ENCODE data around the gene ANK2.

The ANK2 gene

DNA sequence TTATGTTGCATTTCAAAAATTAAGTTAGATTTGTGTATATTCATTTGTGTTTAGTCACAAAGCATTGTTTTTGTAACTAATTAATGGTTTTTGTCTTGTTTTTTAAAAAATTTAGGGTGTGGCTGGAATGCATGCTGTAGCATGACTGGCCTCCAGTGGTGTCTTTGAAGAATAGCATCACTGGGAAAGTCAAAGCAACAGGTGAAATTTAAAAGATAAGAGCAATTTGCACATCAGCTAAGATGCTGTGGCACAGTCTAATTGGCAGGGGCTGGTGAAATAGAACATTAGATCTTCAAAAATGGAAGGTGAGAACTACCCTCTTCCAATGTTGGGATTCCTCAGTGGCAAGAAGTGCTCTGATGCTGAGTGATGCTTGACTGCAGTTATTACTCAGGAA lies 45.3 kb downstream of the ANK2 start:
- DNase-seq (ENCODE audit: low spot score): peak; percentile 39

DNA sequence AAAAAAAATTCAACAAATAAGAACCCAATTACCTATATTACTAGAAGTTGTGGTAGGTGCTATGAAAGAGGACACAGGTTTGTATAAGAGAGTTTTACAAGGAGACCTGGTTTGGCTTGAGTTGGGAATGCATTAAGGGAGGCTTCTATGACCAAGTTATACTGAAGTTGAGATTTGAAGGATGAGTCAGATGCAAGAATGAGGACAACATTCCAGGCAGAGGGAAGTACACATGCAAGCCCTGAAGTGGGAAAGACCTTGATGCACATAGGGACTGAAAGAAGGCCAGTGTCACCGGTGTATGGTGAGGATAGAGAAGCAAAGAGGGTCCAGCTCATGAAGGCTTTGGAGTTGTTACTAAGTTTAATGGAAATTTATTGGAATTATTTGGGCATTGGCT lies 52.2 kb downstream of the ANK2 start:
- DNase-seq (ENCODE audit: low spot score): peak; percentile 49

- no peak for DNase-seq (ENCODE audit: low spot score)
These were observed 54.1 kb downstream of the ANK2 start for GRCh38 chr4:113103556-113103955.

- peak; percentile 50 for DNase-seq (ENCODE audit: low spot score)
These were observed 56.7 kb downstream of the ANK2 start for GRCh38 chr4:113106108-113106507.

- DNase-seq (ENCODE audit: low spot score): no peak
These were observed 59.8 kb downstream of the ANK2 start for GRCh38 chr4:113109106-113109718.

DNA sequence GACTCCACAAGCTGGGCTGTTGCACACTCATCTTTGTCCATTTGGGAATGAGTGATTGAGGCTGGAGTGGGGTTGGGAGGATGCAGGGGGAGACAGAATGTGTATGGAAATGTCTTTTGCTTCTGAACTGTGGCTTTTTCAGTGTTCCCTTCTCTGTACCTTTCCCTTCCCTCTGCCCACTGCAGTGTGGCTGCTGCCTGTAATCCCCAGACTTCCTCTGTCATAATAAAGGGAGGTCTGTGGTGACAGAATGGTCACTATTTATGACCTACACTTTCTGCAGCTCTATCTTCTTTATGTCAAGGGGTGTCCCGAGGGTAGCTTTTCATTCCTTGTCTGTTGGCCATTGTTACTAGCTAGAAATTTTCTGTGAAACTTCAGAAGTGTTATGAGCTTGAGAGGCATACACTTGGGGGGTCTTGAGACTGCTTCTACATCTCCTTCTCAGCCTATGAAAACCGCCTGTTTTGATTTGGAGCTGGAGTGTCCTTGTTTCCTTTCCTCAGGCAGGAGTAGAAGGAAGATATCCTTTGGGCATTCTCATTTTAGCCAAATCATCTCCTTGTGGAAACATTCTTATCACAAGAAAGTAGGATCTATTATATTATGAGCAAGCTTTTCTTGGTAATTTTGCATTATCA lies 63.0 kb downstream of the ANK2 start:
- DNase-seq (ENCODE audit: low spot score): no peak

DNA sequence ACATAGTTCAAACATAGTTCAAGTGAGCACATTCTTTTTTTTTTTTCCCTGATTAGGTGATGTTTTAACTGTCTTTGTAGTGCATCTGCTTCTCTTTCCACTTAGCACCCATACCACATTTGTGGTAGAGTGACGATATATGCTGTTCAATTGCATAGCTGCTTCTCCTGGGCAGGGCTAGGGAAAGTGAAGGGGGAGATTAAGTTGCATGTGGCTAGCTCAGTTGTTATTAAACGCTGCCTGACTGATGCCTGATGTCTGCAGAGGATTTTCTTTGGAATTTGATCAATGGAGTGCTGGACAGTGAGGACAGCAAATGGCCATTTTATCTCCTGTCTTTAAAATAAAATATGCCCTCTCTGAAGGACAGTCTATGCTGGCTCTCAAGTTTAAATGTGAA lies 63.7 kb downstream of the ANK2 start:
- no peak for DNase-seq (ENCODE audit: low spot score)

DNA sequence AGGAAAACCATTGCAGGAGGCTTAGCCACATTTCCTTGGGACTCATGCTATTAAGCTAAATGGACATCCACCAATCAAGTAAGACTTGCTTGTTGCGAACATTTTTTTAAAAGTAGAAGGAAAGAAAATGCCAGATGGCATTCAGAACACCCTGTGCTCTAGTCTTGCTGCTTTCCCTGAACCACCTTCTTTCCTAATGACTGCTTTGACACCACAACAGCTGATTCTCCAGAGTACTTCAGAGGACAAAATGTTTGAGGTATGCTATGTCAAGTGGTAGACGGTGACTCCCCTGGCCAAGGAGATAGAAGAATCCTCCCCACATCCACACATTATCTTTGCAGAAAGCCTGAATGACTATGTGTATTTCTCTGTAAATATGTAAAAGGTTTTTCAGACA lies 65.4 kb downstream of the ANK2 start:
- no peak for DNase-seq (ENCODE audit: low spot score)

GRCh38 chr4:113116414-113117357 lies 67.2 kb downstream of the ANK2 start:
- peak; percentile 17 for DNase-seq (ENCODE audit: low spot score)

- no peak for DNase-seq (ENCODE audit: low spot score)
These were observed 67.9 kb downstream of the ANK2 start for GRCh38 chr4:113117358-113117702.

GRCh38 chr4:113122066-113122465 lies 72.6 kb downstream of the ANK2 start:
- DNase-seq (ENCODE audit: low spot score): no peak

DNA sequence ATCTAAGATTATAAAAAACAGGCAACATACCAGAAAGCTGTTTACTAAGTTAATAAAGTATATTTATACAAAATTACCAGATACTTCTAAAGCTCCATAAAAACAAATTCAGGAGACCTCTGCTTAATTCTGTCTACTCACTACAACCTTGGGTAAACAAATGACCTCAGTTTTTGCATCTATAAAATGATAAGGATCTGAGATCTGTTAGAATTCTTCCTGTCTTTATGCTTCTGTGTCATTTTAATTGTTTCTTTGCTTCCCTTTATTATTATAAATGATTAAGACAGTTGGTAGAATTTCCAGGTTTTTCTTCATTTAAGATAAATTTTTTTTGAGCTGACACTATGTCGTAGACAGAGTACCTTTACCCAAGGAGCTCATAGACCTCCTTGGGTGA lies 76.0 kb downstream of the ANK2 start:
- no peak for DNase-seq (ENCODE audit: low spot score)

DNA sequence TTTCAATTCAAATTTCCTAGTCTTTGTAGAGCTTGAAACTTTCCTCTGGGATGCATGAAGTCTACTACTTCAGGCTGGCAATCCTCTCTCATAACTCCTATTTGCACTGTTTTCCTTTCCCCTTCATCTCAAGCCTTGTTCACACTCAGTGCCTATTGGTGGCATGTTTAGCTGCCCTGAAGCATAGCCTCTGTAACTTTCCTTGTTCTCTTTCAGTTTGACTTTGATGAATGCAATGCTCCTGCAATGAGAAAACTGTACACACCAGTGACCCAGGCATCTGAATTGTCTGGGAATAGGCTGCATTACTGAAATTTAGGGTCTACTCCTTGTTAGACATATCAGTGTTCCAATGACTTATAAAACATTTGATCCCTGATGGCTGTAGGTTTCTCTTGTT lies 81.7 kb downstream of the ANK2 start:
- no peak for DNase-seq (ENCODE audit: low spot score)

- DNase-seq (ENCODE audit: low spot score): no peak
These were observed 82.2 kb downstream of the ANK2 start for GRCh38 chr4:113131621-113132020.

- peak; percentile 64 for DNase-seq (ENCODE audit: low spot score)
These were observed 92.5 kb downstream of the ANK2 start for GRCh38 chr4:113141901-113142346.

DNA sequence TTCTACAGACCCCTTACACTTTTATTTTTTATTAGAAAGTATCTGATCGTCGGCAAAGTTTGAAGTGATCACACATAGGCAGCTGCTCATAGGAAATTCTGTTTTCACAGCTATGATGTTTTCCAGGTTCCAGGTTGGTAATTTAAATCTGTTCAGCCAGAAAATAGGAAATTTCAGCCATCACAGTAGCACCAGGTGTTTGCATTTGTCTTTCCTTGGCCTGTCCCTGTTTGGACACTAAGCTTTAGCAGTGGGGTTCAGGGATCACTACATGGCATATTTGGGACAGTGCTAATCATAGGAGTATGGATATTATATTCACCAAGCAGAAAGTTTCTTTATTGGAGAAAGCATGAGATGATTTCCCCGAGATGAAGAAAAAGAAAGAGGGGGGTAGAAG lies 92.9 kb downstream of the ANK2 start:
- DNase-seq (ENCODE audit: low spot score): no peak

- no peak for DNase-seq (ENCODE audit: low spot score)
These were observed 94.6 kb downstream of the ANK2 start for GRCh38 chr4:113144091-113144490.

GRCh38 chr4:113145147-113145518 lies 95.7 kb downstream of the ANK2 start:
- no peak for DNase-seq (ENCODE audit: low spot score)

GRCh38 chr4:113145519-113146291 lies 96.3 kb downstream of the ANK2 start:
- no peak for DNase-seq (ENCODE audit: low spot score)

DNA sequence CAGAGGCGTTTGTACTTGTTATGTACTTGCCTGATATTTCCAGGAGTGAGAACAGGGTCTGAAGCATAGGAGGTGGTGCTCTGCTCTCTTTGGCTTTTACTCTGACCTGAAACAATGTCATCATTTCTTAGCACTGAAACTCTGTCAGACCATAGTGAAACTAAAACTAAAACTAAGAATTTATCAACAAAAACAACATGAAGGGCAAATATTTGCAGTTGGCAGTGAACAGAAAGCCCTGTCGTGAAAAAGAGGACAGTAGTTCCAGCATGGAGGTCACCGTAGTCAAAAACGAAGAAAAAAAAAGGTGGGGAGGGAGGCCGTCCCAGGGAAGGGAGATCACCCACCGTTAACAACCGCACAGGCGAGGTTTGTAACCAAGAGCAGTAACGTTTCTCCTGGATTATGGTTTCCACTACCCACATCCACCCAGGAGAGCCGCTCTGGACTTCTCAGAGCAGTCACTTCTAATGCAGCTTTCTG lies 97.5 kb downstream of the ANK2 start:
- peak; percentile 31 for DNase-seq (ENCODE audit: low spot score)

DNA sequence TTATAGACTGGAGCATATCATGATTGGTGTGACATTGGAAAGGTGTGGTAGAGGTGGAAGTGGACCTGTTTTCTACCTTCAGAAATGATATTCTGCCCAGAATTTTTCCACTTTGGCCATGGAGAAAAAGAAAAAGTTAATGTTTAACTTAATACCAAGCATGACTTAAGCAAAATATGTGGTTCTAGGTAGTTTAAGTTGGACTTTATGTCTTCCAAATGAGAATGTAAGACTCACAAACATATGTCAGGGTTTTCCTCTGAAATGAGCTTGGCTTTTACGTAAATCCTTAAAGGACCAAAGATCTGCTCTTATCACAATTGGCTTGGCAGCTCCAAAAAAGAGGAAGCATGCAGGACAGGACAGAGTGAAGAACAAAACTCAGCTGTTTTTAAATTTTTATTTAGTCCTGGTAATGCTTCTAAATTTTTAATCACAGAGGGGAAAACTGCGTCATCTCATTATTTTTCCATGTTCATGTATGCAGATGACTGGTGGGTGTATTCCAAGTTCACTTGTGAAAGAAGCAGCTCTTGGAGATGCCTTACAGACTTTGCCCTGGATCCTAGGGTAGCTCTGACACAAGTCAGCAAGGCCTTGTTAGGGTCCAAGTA lies 98.2 kb downstream of the ANK2 start:
- DNase-seq (ENCODE audit: low spot score): no peak

DNA sequence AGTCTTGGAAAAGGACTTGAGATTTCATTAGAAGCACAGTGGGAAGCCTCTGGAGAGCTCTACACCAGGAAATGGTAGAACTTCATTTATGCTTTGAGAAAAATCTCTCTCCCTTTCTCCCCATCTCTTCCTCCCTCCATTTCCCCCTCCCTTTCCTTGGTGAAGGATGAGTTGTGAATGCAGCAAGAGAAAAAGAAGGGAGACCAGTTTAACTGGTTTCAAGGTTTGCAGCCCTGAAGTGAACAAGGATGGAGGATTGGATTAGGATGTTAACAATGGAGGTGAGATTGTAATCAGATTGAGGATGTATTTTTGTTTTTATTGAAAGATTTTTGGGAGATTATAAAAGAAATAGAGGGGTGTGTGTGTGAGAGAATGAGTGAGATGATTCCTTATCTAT lies 99.5 kb downstream of the ANK2 start:
- no peak for DNase-seq (ENCODE audit: low spot score)
